GM23338 (cell line): Measurements from ENCODE around the gene BICD2.

Experiments
- CREB1 ChIP-seq: fragments of 250-450 bp; sonication (Bioruptor Pico); IDR thresholded peaks from 2 replicates; pipeline ENCODE4 v1.5.0; 2020; ENCODE audit warnings: low read depth, mild to moderate bottlenecking, moderate library complexity
- EZH2 ChIP-seq: fragments of 200-600 bp; sonication (generic); IDR thresholded peaks from one replicate; pipeline ENCODE4 v1.8.0; 2017; ENCODE audit warnings: antibody characterized with exemption, mild to moderate bottlenecking, low read depth; ENCODE audit not compliant: unreplicated experiment
- EZH2phosphoT487 ChIP-seq: fragments of 200-600 bp; sonication (generic); IDR thresholded peaks from one replicate; pipeline ENCODE4 v1.8.1; 2018; ENCODE audit warnings: antibody characterized with exemption; ENCODE audit not compliant: unreplicated experiment
- JUNB ChIP-seq: IDR thresholded peaks from one replicate; pipeline ENCODE4 v1.6.1; 2016; ENCODE audit warnings: antibody characterized with exemption; ENCODE audit not compliant: unreplicated experiment
- POLR2AphosphoS5 ChIP-seq: IDR thresholded peaks from 2 replicates; pipeline ENCODE4 v1.6.1; 2016; ENCODE audit warnings: antibody characterized with exemption, low read depth
- REST ChIP-seq: IDR thresholded peaks from one replicate; pipeline ENCODE4 v1.6.1; 2018; ENCODE audit warnings: antibody characterized with exemption; ENCODE audit not compliant: unreplicated experiment
- STAT1 ChIP-seq: IDR thresholded peaks from one replicate; pipeline ENCODE4 v1.6.1; 2016; ENCODE audit warnings: antibody characterized with exemption; ENCODE audit not compliant: unreplicated experiment
- TF ChIP-seq, protein P1 (sequence below), 2 experiments: fragments of 200-600 bp in 1 of 2; sonication (generic) in 1 of 2; conservative IDR thresholded peaks; 2 replicates each; pipeline versions ENCODE4 v1.5.1 to v1.6.1; 2016 to 2017; ENCODE audit warnings: antibody characterized with exemption in 2 of 2, low read depth in 2 of 2, mild to moderate bottlenecking in 2 of 2, moderate library complexity in 1 of 2
- TF ChIP-seq, protein P2 (sequence below): IDR thresholded peaks from 2 replicates; pipeline ENCODE4 v1.6.1; 2016; ENCODE audit warnings: antibody characterized with exemption
- TF ChIP-seq, protein P3 (sequence below): fragments of 250-450 bp; sonication (Bioruptor Pico); IDR thresholded peaks from 2 replicates; pipeline ENCODE4 v1.5.0; 2020; ENCODE audit warnings: mild to moderate bottlenecking, moderate library complexity

- TF ChIP-seq CREB1 (CRISPR knock-in tag), result no peak
- TF ChIP-seq, protein P1, sequence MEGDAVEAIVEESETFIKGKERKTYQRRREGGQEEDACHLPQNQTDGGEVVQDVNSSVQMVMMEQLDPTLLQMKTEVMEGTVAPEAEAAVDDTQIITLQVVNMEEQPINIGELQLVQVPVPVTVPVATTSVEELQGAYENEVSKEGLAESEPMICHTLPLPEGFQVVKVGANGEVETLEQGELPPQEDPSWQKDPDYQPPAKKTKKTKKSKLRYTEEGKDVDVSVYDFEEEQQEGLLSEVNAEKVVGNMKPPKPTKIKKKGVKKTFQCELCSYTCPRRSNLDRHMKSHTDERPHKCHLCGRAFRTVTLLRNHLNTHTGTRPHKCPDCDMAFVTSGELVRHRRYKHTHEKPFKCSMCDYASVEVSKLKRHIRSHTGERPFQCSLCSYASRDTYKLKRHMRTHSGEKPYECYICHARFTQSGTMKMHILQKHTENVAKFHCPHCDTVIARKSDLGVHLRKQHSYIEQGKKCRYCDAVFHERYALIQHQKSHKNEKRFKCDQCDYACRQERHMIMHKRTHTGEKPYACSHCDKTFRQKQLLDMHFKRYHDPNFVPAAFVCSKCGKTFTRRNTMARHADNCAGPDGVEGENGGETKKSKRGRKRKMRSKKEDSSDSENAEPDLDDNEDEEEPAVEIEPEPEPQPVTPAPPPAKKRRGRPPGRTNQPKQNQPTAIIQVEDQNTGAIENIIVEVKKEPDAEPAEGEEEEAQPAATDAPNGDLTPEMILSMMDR (conservative IDR thresholded peaks at IDR 0.05; ENCODE audit: low read depth in 2 of 2), result no peak
- TF ChIP-seq EZH2, result no peak
- TF ChIP-seq POLR2AphosphoS5, result no peak
- TF ChIP-seq REST, result no peak
- TF ChIP-seq JUNB, result no peak
- TF ChIP-seq, protein P2, sequence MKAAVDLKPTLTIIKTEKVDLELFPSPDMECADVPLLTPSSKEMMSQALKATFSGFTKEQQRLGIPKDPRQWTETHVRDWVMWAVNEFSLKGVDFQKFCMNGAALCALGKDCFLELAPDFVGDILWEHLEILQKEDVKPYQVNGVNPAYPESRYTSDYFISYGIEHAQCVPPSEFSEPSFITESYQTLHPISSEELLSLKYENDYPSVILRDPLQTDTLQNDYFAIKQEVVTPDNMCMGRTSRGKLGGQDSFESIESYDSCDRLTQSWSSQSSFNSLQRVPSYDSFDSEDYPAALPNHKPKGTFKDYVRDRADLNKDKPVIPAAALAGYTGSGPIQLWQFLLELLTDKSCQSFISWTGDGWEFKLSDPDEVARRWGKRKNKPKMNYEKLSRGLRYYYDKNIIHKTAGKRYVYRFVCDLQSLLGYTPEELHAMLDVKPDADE, result no peak
- TF ChIP-seq EZH2phosphoT487, result no peak
- TF ChIP-seq, protein P3, sequence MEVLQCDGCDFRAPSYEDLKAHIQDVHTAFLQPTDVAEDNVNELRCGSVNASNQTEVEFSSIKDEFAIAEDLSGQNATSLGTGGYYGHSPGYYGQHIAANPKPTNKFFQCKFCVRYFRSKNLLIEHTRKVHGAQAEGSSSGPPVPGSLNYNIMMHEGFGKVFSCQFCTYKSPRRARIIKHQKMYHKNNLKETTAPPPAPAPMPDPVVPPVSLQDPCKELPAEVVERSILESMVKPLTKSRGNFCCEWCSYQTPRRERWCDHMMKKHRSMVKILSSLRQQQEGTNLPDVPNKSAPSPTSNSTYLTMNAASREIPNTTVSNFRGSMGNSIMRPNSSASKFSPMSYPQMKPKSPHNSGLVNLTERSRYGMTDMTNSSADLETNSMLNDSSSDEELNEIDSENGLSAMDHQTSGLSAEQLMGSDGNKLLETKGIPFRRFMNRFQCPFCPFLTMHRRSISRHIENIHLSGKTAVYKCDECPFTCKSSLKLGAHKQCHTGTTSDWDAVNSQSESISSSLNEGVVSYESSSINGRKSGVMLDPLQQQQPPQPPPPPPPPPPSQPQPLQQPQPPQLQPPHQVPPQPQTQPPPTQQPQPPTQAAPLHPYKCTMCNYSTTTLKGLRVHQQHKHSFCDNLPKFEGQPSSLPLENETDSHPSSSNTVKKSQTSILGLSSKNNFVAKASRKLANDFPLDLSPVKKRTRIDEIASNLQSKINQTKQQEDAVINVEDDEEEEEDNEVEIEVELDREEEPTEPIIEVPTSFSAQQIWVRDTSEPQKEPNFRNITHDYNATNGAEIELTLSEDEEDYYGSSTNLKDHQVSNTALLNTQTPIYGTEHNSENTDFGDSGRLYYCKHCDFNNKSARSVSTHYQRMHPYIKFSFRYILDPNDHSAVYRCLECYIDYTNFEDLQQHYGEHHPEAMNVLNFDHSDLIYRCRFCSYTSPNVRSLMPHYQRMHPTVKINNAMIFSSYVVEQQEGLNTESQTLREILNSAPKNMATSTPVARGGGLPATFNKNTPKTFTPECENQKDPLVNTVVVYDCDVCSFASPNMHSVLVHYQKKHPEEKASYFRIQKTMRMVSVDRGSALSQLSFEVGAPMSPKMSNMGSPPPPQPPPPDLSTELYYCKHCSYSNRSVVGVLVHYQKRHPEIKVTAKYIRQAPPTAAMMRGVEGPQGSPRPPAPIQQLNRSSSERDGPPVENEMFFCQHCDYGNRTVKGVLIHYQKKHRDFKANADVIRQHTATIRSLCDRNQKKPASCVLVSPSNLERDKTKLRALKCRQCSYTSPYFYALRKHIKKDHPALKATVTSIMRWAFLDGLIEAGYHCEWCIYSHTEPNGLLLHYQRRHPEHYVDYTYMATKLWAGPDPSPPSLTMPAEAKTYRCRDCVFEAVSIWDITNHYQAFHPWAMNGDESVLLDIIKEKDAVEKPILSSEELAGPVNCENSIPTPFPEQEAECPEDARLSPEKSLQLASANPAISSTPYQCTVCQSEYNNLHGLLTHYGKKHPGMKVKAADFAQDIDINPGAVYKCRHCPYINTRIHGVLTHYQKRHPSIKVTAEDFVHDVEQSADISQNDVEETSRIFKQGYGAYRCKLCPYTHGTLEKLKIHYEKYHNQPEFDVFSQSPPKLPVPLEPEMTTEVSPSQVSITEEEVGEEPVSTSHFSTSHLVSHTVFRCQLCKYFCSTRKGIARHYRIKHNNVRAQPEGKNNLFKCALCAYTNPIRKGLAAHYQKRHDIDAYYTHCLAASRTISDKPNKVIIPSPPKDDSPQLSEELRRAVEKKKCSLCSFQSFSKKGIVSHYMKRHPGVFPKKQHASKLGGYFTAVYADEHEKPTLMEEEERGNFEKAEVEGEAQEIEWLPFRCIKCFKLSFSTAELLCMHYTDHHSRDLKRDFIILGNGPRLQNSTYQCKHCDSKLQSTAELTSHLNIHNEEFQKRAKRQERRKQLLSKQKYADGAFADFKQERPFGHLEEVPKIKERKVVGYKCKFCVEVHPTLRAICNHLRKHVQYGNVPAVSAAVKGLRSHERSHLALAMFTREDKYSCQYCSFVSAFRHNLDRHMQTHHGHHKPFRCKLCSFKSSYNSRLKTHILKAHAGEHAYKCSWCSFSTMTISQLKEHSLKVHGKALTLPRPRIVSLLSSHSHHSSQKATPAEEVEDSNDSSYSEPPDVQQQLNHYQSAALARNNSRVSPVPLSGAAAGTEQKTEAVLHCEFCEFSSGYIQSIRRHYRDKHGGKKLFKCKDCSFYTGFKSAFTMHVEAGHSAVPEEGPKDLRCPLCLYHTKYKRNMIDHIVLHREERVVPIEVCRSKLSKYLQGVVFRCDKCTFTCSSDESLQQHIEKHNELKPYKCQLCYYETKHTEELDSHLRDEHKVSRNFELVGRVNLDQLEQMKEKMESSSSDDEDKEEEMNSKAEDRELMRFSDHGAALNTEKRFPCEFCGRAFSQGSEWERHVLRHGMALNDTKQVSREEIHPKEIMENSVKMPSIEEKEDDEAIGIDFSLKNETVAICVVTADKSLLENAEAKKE (CRISPR knock-in tag), result no peak
- TF ChIP-seq STAT1, result no peak
These were observed 4.6 kb downstream of the BICD2 start for GRCh38 chr9:92760070-92760469.
